Thyroid gland (tissue), 4 donors: ENCODE measurements around the gene PTPRN2. TPM values are rescaled to one million over a fixed set of nuclear protein-coding genes. Genes with fewer than 3 reads are reported as not detected.

Source experiments
- DNase-seq, 2 donors: peaks; one replicate each; pipeline ENCODE4 v3.0.0-alpha.2; 2019
- H3K27ac ChIP-seq, 3 donors: fragments of 200-600 bp; sonication (generic); 1 replicate in 2 of 3; 2 replicates in 1 of 3; pipeline ENCODE4 v1.5.1; 2016 to 2019; ENCODE audit warnings: mild to moderate bottlenecking in 1 of 3, moderate library complexity in 1 of 3
- H3K27me3 ChIP-seq: fragments of 200-600 bp; sonication (generic); one replicate; pipeline ENCODE4 v1.5.1; 2019
- H3K36me3 ChIP-seq, 2 donors: fragments of 200-600 bp; sonication (generic); one replicate each; pipeline ENCODE4 v1.5.1; 2016 to 2019
- H3K4me1 ChIP-seq, 2 donors: fragments of 200-600 bp; sonication (generic); one replicate each; pipeline ENCODE4 v1.5.1; 2017 to 2019
- H3K4me3 ChIP-seq, 3 donors: fragments of 200-600 bp; sonication (generic); replicated peaks in 1 of 3; 1 replicate in 2 of 3; 2 replicates in 1 of 3; pipeline ENCODE4 v1.5.1; 2016; ENCODE audit warnings: mild to moderate bottlenecking in 1 of 3
- H3K9me3 ChIP-seq: fragments of 200-600 bp; sonication (generic); one replicate; pipeline ENCODE4 v1.5.1; 2017
- POLR2A ChIP-seq, 2 donors: fragments of 450-650 bp; IDR thresholded peaks; one replicate each; pipeline ENCODE4 v1.6.1; 2017; ENCODE audit warnings: antibody characterized with exemption in 2 of 2, mild to moderate bottlenecking in 2 of 2, moderate library complexity in 1 of 2
- WGBS, 2 donors: methylation state at CpG; one replicate each; pipeline ENCODE4 v1.1.5; 2017; 5-methylcytosine and 5-hydroxymethylcytosine counted together
- intact Hi-C: fragments of 100-400 bp; cut with DNase I; formaldehyde crosslinking; loops from one replicate; pipeline ENCODE4 v1.15.1; 2023
- total RNA-seq, 4 donors: library from RNA; depleted of rRNA; stranded (reverse); fragments of >200 nt; gene quantifications; one replicate each; pipeline ENCODE4 v1.2.3, GENCODE V29; 2016
- TF ChIP-seq, protein P1 (sequence below), 6 experiments: fragments of 200-600 bp in 3 of 6; fragments of 450-650 bp in 3 of 6; sonication (generic) in 3 of 6; IDR thresholded peaks; one replicate each; pipeline ENCODE4 v1.5.1; 2016 to 2019; ENCODE audit warnings: antibody characterized with exemption in 6 of 6, mild to moderate bottlenecking in 2 of 6, inconsistent platforms in 1 of 6, moderate library complexity in 1 of 6

The PTPRN2 gene
- total RNA-seq, 4 donors from 2014 or later, result 4.2 to 9.9 (median 7.7) TPM

DNA sequence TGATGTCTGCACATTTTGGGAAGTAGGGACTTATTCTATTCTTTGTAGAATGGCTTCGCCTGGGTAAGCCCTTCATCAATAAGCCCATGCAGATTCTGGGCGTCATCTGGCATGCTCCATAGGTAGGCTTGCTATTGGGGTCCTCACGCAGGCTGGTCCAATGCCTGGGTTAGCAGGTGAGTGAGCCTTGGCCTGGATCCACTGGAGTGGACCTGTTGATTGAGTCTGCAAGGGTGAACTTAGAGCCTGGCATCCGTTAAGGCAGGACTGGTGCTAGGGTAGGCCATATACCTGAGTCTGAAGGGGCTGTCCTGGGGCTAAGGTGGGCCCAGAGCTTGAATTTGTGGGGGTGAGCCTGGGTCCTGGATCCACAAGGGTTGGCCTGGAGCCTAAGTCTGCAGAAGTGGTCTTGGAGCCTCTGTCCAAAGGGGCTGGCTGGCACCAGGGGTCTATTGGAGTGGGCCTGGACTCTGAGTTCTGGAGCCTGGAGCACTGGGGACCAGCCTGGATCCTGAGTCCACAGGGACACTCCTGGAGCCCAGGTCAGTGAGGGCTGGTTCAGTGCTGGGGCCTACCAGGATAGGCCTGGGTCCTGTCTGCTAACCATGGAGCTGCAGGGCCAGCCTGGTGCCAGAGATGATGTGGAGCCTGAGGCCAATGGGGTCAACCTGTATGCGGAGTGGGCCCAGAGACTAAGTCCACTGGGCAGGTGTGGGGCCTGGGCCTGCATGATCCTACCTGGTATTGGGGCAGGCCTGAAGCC lies 297.7 kb downstream of the PTPRN2 start:
- 88 to 96% methylated on average over 4 to 5 of the region's 5 CpGs for WGBS, 2 donors
- intact Hi-C loops, result no loop called here
- Histone ChIP-seq H3K4me3 (no peak overlapping the region), H3K4me1 (no peaks in the 10 kb centered on the region), H3K27me3 (no peaks in the 10 kb centered on the region), H3K36me3 (no peaks in the 10 kb centered on the region), H3K9me3 (no peaks in the 10 kb centered on the region), H3K27ac (no peak overlapping the region)
- no peak for TF ChIP-seq POLR2A (IDR thresholded peaks at IDR 0.05)
- TF ChIP-seq, protein P1, sequence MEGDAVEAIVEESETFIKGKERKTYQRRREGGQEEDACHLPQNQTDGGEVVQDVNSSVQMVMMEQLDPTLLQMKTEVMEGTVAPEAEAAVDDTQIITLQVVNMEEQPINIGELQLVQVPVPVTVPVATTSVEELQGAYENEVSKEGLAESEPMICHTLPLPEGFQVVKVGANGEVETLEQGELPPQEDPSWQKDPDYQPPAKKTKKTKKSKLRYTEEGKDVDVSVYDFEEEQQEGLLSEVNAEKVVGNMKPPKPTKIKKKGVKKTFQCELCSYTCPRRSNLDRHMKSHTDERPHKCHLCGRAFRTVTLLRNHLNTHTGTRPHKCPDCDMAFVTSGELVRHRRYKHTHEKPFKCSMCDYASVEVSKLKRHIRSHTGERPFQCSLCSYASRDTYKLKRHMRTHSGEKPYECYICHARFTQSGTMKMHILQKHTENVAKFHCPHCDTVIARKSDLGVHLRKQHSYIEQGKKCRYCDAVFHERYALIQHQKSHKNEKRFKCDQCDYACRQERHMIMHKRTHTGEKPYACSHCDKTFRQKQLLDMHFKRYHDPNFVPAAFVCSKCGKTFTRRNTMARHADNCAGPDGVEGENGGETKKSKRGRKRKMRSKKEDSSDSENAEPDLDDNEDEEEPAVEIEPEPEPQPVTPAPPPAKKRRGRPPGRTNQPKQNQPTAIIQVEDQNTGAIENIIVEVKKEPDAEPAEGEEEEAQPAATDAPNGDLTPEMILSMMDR (IDR thresholded peaks at IDR 0.05), result no peak
- DNase-seq, result no peak

DNA sequence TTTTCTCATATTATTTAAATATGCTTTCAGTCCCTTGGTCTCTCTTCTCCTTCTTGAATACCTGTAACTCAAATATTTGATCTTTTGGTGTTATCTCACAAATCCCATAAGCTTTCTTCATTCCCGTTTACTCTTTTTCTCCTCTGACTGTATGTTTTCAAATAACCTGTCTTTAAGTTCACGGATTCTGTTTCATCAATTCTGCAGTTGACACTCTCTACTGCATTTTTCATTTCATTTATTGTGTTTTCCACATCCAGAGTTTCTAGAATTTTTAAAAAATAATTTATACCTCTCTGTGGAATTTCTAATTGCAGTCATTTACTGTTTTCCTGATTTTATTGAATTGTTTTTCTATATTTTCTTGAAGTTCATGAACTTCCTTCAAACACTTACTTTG lies 298.4 kb downstream of the PTPRN2 start:
- no peak for TF ChIP-seq POLR2A (IDR thresholded peaks at IDR 0.05)
- TF ChIP-seq, protein P1 (IDR thresholded peaks at IDR 0.05), result no peak
- no peak for DNase-seq
- 89 to 95% methylated on average over 2 of the region's 2 CpGs for WGBS, 2 donors
- Histone ChIP-seq H3K4me3 (no peak overlapping the region), H3K9me3 (no peaks in the 10 kb centered on the region), H3K27ac (no peak overlapping the region), H3K36me3 (no peaks in the 10 kb centered on the region), H3K27me3 (no peaks in the 10 kb centered on the region), H3K4me1 (no peaks in the 10 kb centered on the region)
- intact Hi-C loops, result no loop called here

DNA sequence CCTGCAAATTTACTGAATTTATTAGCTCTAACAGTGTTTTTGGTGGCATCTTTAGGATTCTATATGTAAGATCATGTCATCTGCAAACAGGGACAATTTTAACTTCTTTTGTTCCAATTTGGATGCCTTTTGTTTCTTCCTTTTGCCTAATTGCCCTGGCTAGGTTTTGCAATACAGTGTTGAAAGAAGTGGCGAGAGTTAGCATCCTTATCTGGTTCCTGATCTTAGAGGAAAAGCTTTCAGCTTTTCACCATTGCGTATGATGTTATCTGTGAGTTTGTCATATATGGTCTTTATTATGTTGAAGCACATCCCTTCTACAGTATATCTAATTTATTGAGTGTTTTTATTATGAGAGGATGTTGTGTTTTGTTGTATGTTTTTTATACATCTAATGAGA lies 301.4 kb downstream of the PTPRN2 start:
- no peaks in the 10 kb centered on the region for H3K4me1 ChIP-seq
- DNase-seq, result no peak
- WGBS, 2 donors, result 75 to 78% methylated on average over 2 of the region's 2 CpGs
- no peaks in the 10 kb centered on the region for H3K9me3 ChIP-seq
- TF ChIP-seq, protein P1 (IDR thresholded peaks at IDR 0.05), result no peak
- TF ChIP-seq POLR2A (IDR thresholded peaks at IDR 0.05), result no peak
- intact Hi-C loops, result no loop called here
- H3K36me3 ChIP-seq, result no peaks in the 10 kb centered on the region
- no peak overlapping the region for H3K4me3 ChIP-seq
- no peaks in the 10 kb centered on the region for H3K27me3 ChIP-seq
- H3K27ac ChIP-seq, result no peak overlapping the region

DNA sequence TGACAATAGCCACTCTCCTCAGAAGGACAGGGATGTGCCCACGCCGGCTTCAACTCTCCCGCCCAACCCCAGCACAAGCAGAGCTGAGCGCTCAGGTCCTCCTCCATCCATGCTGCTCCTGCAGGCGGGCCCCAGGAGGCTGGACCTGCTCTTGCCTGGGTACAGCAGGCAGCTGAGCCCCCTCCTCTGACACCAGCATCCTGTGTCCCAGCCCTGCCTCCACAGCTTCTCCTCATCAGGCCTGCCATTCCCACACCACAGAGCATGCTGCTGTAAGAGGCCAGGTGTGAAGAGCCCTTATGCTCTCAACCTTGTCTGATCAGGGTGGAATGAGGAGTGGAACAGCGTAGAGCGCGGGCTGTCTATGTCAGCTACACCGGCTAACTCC lies 302.2 kb downstream of the PTPRN2 start:
- H3K4me3 ChIP-seq, result no peak overlapping the region
- no peaks in the 10 kb centered on the region for H3K4me1 ChIP-seq
- no peaks in the 10 kb centered on the region for H3K9me3 ChIP-seq
- H3K27ac ChIP-seq, result no peak overlapping the region
- no peak for DNase-seq
- intact Hi-C loops, result no loop called here
- TF ChIP-seq POLR2A (IDR thresholded peaks at IDR 0.05), result no peak
- TF ChIP-seq, protein P1 (IDR thresholded peaks at IDR 0.05), result no peak
- H3K27me3 ChIP-seq, result no peaks in the 10 kb centered on the region
- H3K36me3 ChIP-seq, result no peaks in the 10 kb centered on the region
- 77 to 88% methylated on average over 4 to 8 of the region's 9 CpGs for whole genome bisulfite sequencing, 2 donors

DNA sequence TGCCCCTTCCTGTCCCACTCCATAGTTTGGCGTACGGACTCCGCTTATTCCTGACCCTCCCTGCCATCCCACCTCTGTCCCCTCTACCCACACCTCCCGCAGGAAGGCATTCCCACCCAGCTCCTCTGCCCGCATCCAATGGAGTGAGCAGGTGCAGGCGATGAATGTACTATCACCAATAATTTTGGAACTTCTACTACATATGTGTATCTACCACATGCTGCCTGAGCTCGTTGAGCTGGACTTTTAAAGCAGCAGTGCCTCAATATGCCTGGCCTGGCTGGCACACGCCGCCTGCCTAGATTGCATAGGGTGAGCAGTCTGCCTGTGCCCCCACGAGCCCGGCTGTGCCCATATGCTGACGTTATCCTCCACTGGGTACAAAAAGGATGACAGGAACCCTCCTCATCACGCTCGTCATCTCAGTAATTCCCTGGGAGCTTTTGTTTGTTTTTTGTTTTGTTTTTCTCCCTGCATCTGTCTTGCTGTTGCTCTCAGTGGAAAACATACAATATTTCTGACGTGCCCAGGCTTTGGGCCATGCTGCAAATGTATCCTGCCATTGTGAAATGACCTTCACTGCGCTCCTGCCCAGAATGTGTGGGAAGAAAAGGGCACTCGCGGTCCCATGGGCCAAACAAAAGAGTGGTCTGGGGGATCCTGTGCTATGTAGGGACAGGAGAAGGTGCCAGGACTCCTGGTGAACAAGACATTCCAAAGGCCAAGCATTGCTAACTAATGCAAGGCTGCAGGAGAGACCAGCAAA lies 302.8 kb downstream of the PTPRN2 start:
- H3K4me3 ChIP-seq, result no peak overlapping the region
- 82 to 86% methylated on average over 18 of the region's 18 CpGs for WGBS, 2 donors
- H3K4me1 ChIP-seq, result no peaks in the 10 kb centered on the region
- no peak overlapping the region for H3K27ac ChIP-seq
- intact Hi-C loops, result no loop called here
- DNase-seq, result no peak
- no peaks in the 10 kb centered on the region for H3K27me3 ChIP-seq
- H3K9me3 ChIP-seq, result no peaks in the 10 kb centered on the region
- no peaks in the 10 kb centered on the region for H3K36me3 ChIP-seq
- TF ChIP-seq, protein P1 (IDR thresholded peaks at IDR 0.05), result no peak
- TF ChIP-seq POLR2A (IDR thresholded peaks at IDR 0.05), result no peak
